ENCODE results near the gene TMEFF1. TPM values are rescaled to one million over a fixed set of nuclear protein-coding genes. Genes with fewer than 3 reads are reported as not detected.

Gene TMEFF1
- total RNA-seq, 2 donors from 2014 or later, result 0.37 TPM; not detected in 1

DNA sequence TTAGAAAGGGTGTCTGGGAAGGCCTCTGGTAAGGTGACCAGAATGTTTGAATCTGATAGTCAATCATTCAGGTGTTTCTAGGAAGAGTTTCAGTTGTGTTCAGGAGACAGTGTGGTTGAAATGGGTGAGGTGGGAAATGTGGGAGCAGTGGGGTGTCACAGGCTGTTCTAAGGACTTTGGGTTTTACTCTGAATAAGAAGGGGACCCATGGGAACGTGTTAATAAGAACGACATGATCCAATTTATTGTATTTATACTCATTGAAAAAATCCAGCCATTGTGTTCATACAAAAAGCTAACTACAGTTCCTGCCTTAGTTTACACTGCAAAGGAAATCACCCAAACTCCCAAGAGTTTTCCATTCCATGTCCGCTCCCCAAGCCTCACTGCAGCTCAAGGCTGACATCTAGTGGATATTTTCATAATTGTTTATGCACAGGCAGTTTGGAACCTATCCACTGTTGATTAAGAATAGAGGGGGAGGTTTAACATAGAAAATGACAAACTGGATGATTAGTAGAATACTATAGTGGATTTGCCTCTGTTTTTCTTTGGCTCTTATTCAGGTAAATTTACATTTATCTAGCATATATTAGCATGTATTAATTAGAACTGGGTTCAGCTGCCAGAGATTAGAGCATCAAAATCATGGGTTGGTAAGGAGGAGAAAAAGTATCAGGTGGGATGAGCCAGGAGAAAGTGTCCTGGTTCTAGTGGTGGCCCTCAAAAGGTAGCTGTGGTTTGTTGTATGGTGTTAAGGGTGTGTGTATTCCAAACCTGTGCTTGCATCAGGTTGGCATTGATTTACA is 122.6 kb downstream of the TMEFF1 start:
- H3K9me3 ChIP-seq, result no peaks in the 10 kb centered on the region
- peaks cover 0 to 12% of the 10 kb centered on the region in 2 donors for H3K4me1 ChIP-seq
- DNase-seq (ENCODE audit: low spot score), result no peak
- H3K27ac ChIP-seq, result no peak overlapping the region
- TF ChIP-seq, protein P1, sequence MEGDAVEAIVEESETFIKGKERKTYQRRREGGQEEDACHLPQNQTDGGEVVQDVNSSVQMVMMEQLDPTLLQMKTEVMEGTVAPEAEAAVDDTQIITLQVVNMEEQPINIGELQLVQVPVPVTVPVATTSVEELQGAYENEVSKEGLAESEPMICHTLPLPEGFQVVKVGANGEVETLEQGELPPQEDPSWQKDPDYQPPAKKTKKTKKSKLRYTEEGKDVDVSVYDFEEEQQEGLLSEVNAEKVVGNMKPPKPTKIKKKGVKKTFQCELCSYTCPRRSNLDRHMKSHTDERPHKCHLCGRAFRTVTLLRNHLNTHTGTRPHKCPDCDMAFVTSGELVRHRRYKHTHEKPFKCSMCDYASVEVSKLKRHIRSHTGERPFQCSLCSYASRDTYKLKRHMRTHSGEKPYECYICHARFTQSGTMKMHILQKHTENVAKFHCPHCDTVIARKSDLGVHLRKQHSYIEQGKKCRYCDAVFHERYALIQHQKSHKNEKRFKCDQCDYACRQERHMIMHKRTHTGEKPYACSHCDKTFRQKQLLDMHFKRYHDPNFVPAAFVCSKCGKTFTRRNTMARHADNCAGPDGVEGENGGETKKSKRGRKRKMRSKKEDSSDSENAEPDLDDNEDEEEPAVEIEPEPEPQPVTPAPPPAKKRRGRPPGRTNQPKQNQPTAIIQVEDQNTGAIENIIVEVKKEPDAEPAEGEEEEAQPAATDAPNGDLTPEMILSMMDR (IDR thresholded peaks at IDR 0.05), result peak; percentile 63 to 90
- H3K4me3 ChIP-seq, result no peak overlapping the region
- H3K36me3 ChIP-seq, result no peaks in the 10 kb centered on the region
- H3K27me3 ChIP-seq, result no peaks in the 10 kb centered on the region

DNA sequence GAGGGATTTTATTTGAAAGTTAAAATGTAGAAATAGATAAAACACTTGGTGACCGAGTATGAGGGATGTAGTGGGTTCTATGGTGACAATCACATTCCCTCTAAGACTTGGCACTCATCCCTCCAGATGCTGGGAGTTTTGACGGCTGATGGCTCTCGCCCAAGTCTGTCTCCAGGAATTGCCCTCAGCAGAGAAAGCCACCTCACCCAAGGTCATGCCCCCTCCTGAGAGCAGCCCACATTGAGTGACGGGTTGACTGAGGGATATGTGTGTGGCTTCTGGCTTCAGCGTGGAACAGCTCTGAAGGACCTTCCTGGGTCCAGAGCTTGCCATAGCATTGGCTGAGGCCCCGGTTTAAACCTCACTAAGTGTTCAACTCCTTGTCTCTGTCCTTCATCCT is 124.3 kb downstream of the TMEFF1 start:
- Histone ChIP-seq H3K9me3 (no peaks in the 10 kb centered on the region), H3K4me1 (peaks cover 0 to 12% of the 10 kb centered on the region in 2 donors), H3K27ac (no peak overlapping the region), H3K27me3 (no peaks in the 10 kb centered on the region), H3K4me3 (no peak overlapping the region), H3K36me3 (no peaks in the 10 kb centered on the region)
- DNase-seq (ENCODE audit: low spot score), result no peak
- TF ChIP-seq, protein P1 (IDR thresholded peaks at IDR 0.05), result no peak

DNA sequence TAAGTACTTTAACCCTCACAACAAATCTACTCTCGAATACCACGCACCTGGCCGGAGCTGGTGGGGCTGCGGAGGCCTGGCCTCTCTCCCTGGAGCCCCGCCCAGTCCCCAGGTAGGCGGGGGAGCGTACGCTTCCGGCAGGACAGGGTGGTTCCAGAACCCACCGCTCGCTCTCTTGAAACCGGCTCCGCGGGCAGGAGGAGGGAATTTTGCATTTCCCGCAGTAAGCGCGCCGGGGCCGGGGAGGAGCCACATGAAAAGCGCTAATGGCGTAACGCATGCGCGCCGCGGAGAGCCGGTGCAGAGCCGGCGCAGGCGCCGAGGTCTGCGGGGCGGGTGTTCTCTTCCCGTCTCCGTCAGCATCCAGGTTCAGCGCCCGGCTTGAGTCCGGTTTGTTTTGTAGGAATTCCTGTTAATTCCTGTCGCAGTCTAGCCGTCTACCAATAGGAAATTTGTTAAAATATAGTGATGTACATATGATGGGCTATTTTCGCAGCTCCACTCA is 125.7 kb downstream of the TMEFF1 start:
- peak overlapping the region; percentile 37 to 47 for H3K4me3 ChIP-seq
- H3K27ac ChIP-seq, result no peak overlapping the region
- H3K4me1 ChIP-seq, result peaks cover 0 to 12% of the 10 kb centered on the region in 2 donors
- TF ChIP-seq, protein P1 (IDR thresholded peaks at IDR 0.05), result peak in 1 of 2 donors; percentile 20
- H3K9me3 ChIP-seq, result no peaks in the 10 kb centered on the region
- H3K36me3 ChIP-seq, result no peaks in the 10 kb centered on the region
- DNase-seq (ENCODE audit: low spot score), result peak; percentile 77
- no peaks in the 10 kb centered on the region for H3K27me3 ChIP-seq

DNA sequence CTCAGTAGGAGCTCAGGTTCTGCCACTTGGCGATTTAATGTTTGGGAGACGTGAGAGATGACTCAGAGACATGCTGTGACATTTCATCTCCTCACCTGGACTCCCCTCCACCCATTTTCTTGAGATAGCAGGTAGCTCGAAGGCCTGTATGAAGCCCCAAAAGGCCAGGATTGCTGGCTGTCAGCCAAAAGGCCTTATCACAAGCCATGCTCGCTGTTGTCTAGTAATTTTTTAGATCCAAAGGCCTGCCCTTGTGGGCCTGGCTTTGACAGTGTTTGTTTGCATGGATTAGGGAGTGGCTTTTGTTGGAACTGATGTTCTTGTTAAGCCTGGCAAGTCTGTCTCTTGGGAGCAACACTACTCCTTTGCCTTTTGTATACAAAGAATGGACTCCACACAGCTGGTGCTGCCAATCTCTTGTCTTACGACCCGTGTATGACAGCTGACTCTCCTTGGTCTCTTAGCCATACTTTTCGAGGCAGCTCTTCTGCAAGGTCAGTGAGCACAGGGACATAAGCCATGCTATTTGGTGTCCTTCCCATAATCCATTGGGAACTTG is 127.7 kb downstream of the TMEFF1 start:
- Histone ChIP-seq H3K9me3 (no peaks in the 10 kb centered on the region), H3K36me3 (no peaks in the 10 kb centered on the region), H3K27me3 (no peaks in the 10 kb centered on the region), H3K27ac (no peak overlapping the region), H3K4me1 (peaks cover 0 to 9% of the 10 kb centered on the region in 2 donors), H3K4me3 (no peak overlapping the region)
- TF ChIP-seq, protein P1 (IDR thresholded peaks at IDR 0.05), result no peak
- DNase-seq (ENCODE audit: low spot score), result no peak

DNA sequence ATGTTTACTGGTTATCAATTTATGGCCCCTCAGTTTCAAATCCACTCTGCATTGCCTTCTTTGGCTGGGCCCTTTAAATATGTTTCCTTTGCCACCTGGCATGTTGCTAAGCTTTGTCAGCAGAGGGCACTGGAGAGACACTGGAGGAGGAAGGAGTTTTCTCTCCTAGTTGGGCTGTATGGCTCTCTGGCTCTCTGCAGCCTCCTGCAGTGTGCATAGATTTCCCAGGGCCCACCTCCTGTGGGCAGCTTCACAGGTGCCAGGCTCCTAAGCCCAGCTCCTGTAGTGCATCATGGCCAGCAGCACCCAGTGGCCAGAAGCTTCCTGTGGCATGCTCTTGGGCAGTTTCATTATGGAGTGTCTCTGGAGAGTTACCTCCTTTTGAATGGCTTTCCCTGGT is 128.3 kb downstream of the TMEFF1 start:
- Histone ChIP-seq H3K4me3 (no peak overlapping the region), H3K27ac (no peak overlapping the region), H3K4me1 (peaks cover 0 to 9% of the 10 kb centered on the region in 2 donors), H3K27me3 (no peaks in the 10 kb centered on the region), H3K36me3 (no peaks in the 10 kb centered on the region), H3K9me3 (no peaks in the 10 kb centered on the region)
- TF ChIP-seq, protein P1 (IDR thresholded peaks at IDR 0.05), result peak in 1 of 2 donors; percentile 63
- DNase-seq (ENCODE audit: low spot score), result no peak

Measured in right atrium auricular region (tissue), 2 donors.